ENCODE data around the gene NTM. TPM values are rescaled to one million over a fixed set of nuclear protein-coding genes. Genes with fewer than 3 reads are reported as not detected.
"Not testable (repeated sequence)": the region's sequence is repeated elsewhere in the genome, so short reads cannot be mapped to it uniquely, and the experiment has no call there.

NTM gene
- total RNA-seq, 2 experiments from 2014 or later: not detected

GRCh38 chr11:131907371-131907770 is 537.0 kb downstream of the NTM start:
- DNase-seq: no peak
- H3K27me3 Mint-ChIP-seq: peaks cover 24% of the 10 kb centered on the region
- no peak overlapping the region for H3K27ac Mint-ChIP-seq
- no peak for ATAC-seq (ENCODE audit: low read depth)
- no peak overlapping the region for H3K4me3 Mint-ChIP-seq
- H3K4me1 Mint-ChIP-seq: no peaks in the 10 kb centered on the region
- POLR2A ChIA-PET: no interaction called here
- no peaks in the 10 kb centered on the region for H3K36me3 Mint-ChIP-seq
- no peaks in the 10 kb centered on the region for H3K9me3 Mint-ChIP-seq

GRCh38 chr11:131908316-131908715 is 537.9 kb downstream of the NTM start:
- no peak for ATAC-seq (ENCODE audit: low read depth)
- Mint-ChIP-seq H3K36me3 (no peaks in the 10 kb centered on the region), H3K4me3 (no peak overlapping the region), H3K27me3 (peaks cover 27% of the 10 kb centered on the region), H3K4me1 (no peaks in the 10 kb centered on the region), H3K27ac (no peak overlapping the region), H3K9me3 (no peaks in the 10 kb centered on the region)
- POLR2A ChIA-PET: no interaction called here
- no peak for DNase-seq

GRCh38 chr11:131909426-131910177 is 539.2 kb downstream of the NTM start:
- H3K4me3 Mint-ChIP-seq: no peak overlapping the region
- no peaks in the 10 kb centered on the region for H3K9me3 Mint-ChIP-seq
- no peak overlapping the region for H3K27ac Mint-ChIP-seq
- ATAC-seq (ENCODE audit: low read depth) (no peak), DNase-seq (no peak)
- H3K27me3 Mint-ChIP-seq: peaks cover 29% of the 10 kb centered on the region
- POLR2A ChIA-PET: no interaction called here
- no peaks in the 10 kb centered on the region for H3K4me1 Mint-ChIP-seq
- H3K36me3 Mint-ChIP-seq: no peaks in the 10 kb centered on the region

GRCh38 chr11:131910178-131910522 is 539.7 kb downstream of the NTM start:
- ATAC-seq (ENCODE audit: low read depth): no peak
- H3K4me1 Mint-ChIP-seq: no peaks in the 10 kb centered on the region
- no peaks in the 10 kb centered on the region for H3K9me3 Mint-ChIP-seq
- no peaks in the 10 kb centered on the region for H3K36me3 Mint-ChIP-seq
- H3K27ac Mint-ChIP-seq: no peak overlapping the region
- POLR2A ChIA-PET: no interaction called here
- no peak for DNase-seq
- no peak overlapping the region for H3K4me3 Mint-ChIP-seq
- H3K27me3 Mint-ChIP-seq: peaks cover 29% of the 10 kb centered on the region

- Mint-ChIP-seq H3K4me3 (peak overlapping the region; percentile 7), H3K27ac (no peak overlapping the region), H3K9me3 (no peaks in the 10 kb centered on the region), H3K4me1 (no peaks in the 10 kb centered on the region), H3K36me3 (no peaks in the 10 kb centered on the region), H3K27me3 (peaks cover 29% of the 10 kb centered on the region)
- POLR2A ChIA-PET: no interaction called here
- no peak for DNase-seq
- ATAC-seq (ENCODE audit: low read depth): no peak
Observed at GRCh38 chr11:131910523-131911387, 540.3 kb downstream of the NTM start.

GRCh38 chr11:131911388-131912032 is 541.1 kb downstream of the NTM start:
- H3K4me1 Mint-ChIP-seq; H3K27ac Mint-ChIP-seq; DNase-seq; ATAC-seq (ENCODE audit: low read depth); POLR2A ChIA-PET; H3K9me3 Mint-ChIP-seq; H3K36me3 Mint-ChIP-seq; H3K4me3 Mint-ChIP-seq: not testable (repeated sequence)
- peaks cover 29% of the 10 kb centered on the region for H3K27me3 Mint-ChIP-seq

GRCh38 chr11:131912134-131912533 is 541.7 kb downstream of the NTM start:
- no peaks in the 10 kb centered on the region for H3K4me1 Mint-ChIP-seq
- no peaks in the 10 kb centered on the region for H3K36me3 Mint-ChIP-seq
- H3K4me3 Mint-ChIP-seq: no peak overlapping the region
- no peak overlapping the region for H3K27ac Mint-ChIP-seq
- DNase-seq (no peak), ATAC-seq (ENCODE audit: low read depth) (no peak)
- POLR2A ChIA-PET: no interaction called here
- peaks cover 29% of the 10 kb centered on the region for H3K27me3 Mint-ChIP-seq
- H3K9me3 Mint-ChIP-seq: no peaks in the 10 kb centered on the region

- no peaks in the 10 kb centered on the region for H3K36me3 Mint-ChIP-seq
- H3K27me3 Mint-ChIP-seq: peaks cover 26% of the 10 kb centered on the region
- POLR2A ChIA-PET: no interaction called here
- H3K9me3 Mint-ChIP-seq: no peaks in the 10 kb centered on the region
- ATAC-seq (ENCODE audit: low read depth) (no peak), DNase-seq (no peak)
- H3K4me1 Mint-ChIP-seq: no peaks in the 10 kb centered on the region
- no peak overlapping the region for H3K4me3 Mint-ChIP-seq
- H3K27ac Mint-ChIP-seq: no peak overlapping the region
Observed at GRCh38 chr11:131913267-131913666, 542.9 kb downstream of the NTM start.

- H3K4me1 Mint-ChIP-seq: no peaks in the 10 kb centered on the region
- ATAC-seq (ENCODE audit: low read depth) (no peak), DNase-seq (no peak)
- H3K27ac Mint-ChIP-seq: no peak overlapping the region
- H3K27me3 Mint-ChIP-seq: peaks cover 19% of the 10 kb centered on the region
- H3K9me3 Mint-ChIP-seq: no peaks in the 10 kb centered on the region
- no peak overlapping the region for H3K4me3 Mint-ChIP-seq
- POLR2A ChIA-PET: no interaction called here
- H3K36me3 Mint-ChIP-seq: no peaks in the 10 kb centered on the region
Observed at GRCh38 chr11:131914361-131914774, 544.0 kb downstream of the NTM start.

GRCh38 chr11:131916638-131917037 is 546.2 kb downstream of the NTM start:
- H3K4me3 Mint-ChIP-seq: no peak overlapping the region
- H3K27me3 Mint-ChIP-seq: peaks cover 7% of the 10 kb centered on the region
- no peaks in the 10 kb centered on the region for H3K4me1 Mint-ChIP-seq
- POLR2A ChIA-PET: no interaction called here
- no peak for DNase-seq
- ATAC-seq (ENCODE audit: low read depth): no peak
- H3K36me3 Mint-ChIP-seq: no peaks in the 10 kb centered on the region
- no peaks in the 10 kb centered on the region for H3K9me3 Mint-ChIP-seq
- no peak overlapping the region for H3K27ac Mint-ChIP-seq

- Mint-ChIP-seq H3K36me3 (no peaks in the 10 kb centered on the region), H3K9me3 (no peaks in the 10 kb centered on the region), H3K27me3 (peaks cover 4% of the 10 kb centered on the region), H3K4me1 (no peaks in the 10 kb centered on the region), H3K4me3 (no peak overlapping the region), H3K27ac (no peak overlapping the region)
- POLR2A ChIA-PET: no interaction called here
- ATAC-seq (ENCODE audit: low read depth) (no peak), DNase-seq (no peak)
Observed at GRCh38 chr11:131917634-131918384, 547.4 kb downstream of the NTM start.

GRCh38 chr11:131918663-131919062 is 548.2 kb downstream of the NTM start:
- Mint-ChIP-seq H3K27ac (no peak overlapping the region), H3K4me1 (no peaks in the 10 kb centered on the region), H3K4me3 (no peak overlapping the region), H3K9me3 (no peaks in the 10 kb centered on the region), H3K36me3 (no peaks in the 10 kb centered on the region), H3K27me3 (no peaks in the 10 kb centered on the region)
- ATAC-seq (ENCODE audit: low read depth) (no peak), DNase-seq (no peak)
- POLR2A ChIA-PET: no interaction called here

GRCh38 chr11:131922220-131922619 is 551.8 kb downstream of the NTM start:
- DNase-seq: no peak
- no peak for ATAC-seq (ENCODE audit: low read depth)
- Mint-ChIP-seq H3K4me3 (no peak overlapping the region), H3K4me1 (no peaks in the 10 kb centered on the region), H3K27ac (no peak overlapping the region), H3K9me3 (no peaks in the 10 kb centered on the region), H3K27me3 (no peaks in the 10 kb centered on the region), H3K36me3 (no peaks in the 10 kb centered on the region)
- POLR2A ChIA-PET: no interaction called here
